Neural crest cell (in vitro differentiated cells): ENCODE measurements around the gene GRAP2. TPM values are rescaled to one million over a fixed set of nuclear protein-coding genes. Genes with fewer than 3 reads are reported as not detected.

Experiments
- DNase-seq: peaks from one replicate; pipeline ENCODE4 v3.0.0; 2021; ENCODE audit warnings: low read depth, mixed read lengths, low spot score
- H3K27ac Mint-ChIP-seq: one replicate; pipeline ENCODE4 v1.8.0; 2021; ENCODE audit warnings: mild to moderate bottlenecking, mixed read lengths; ENCODE audit not compliant: unreplicated experiment
- H3K27me3 Mint-ChIP-seq: 2 replicates; pipeline ENCODE4 v1.8.0; 2021; ENCODE audit warnings: low read depth, mild to moderate bottlenecking, mixed read lengths
- H3K36me3 Mint-ChIP-seq: 2 replicates; pipeline ENCODE4 v1.8.0; 2021; ENCODE audit warnings: low read depth, mild to moderate bottlenecking, mixed read lengths
- H3K4me1 Mint-ChIP-seq: 2 replicates; pipeline ENCODE4 v1.8.0; 2021; ENCODE audit warnings: mixed read lengths
- H3K4me3 Mint-ChIP-seq: one replicate; pipeline ENCODE4 v1.8.0; 2021; ENCODE audit warnings: mild to moderate bottlenecking, mixed read lengths
- H3K9me3 Mint-ChIP-seq: 2 replicates; pipeline ENCODE4 v1.8.0; 2021; ENCODE audit warnings: mixed read lengths
- total RNA-seq: library from RNA; stranded (reverse); gene quantifications from 2 replicates; pipeline ENCODE4 v1.2.1, GENCODE V29; 2021
- TF ChIP-seq, protein P1 (sequence below): fragments of 200-600 bp; sonication (generic); conservative IDR thresholded peaks from 2 replicates; pipeline ENCODE4 v1.5.0; 2021; ENCODE audit warnings: antibody characterized with exemption, mild to moderate bottlenecking

Gene GRAP2
- total RNA-seq, 1 donor from 2014 or later = 0.12 TPM

DNA sequence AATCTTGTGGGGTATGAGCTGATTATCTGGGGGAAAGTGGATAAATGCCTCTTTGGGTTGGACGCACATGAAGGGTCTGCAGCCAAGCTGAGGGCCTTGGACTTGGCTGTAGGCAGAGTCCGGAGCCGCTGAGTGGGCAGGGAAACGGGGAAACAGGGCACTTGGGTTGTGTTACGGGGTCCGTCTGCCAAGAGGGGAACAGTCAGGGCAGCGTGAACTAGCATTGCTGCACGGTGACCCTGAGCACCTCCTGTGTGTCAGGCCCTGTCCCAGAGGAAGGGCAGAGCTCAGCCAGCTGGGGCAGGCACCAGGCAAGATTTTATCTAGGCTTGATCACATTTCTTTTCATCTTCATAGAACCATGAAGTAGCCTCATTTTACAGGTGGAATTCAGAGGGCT, 105.8 kb downstream of the GRAP2 start:
- no peak for DNase-seq
- Mint-ChIP-seq H3K36me3 (no peaks in the 10 kb centered on the region), H3K4me1 (peaks cover 52% of the 10 kb centered on the region), H3K27me3 (peaks cover 18% of the 10 kb centered on the region), H3K27ac (no peak overlapping the region), H3K9me3 (no peaks in the 10 kb centered on the region), H3K4me3 (no peak overlapping the region)
- TF ChIP-seq, protein P1, sequence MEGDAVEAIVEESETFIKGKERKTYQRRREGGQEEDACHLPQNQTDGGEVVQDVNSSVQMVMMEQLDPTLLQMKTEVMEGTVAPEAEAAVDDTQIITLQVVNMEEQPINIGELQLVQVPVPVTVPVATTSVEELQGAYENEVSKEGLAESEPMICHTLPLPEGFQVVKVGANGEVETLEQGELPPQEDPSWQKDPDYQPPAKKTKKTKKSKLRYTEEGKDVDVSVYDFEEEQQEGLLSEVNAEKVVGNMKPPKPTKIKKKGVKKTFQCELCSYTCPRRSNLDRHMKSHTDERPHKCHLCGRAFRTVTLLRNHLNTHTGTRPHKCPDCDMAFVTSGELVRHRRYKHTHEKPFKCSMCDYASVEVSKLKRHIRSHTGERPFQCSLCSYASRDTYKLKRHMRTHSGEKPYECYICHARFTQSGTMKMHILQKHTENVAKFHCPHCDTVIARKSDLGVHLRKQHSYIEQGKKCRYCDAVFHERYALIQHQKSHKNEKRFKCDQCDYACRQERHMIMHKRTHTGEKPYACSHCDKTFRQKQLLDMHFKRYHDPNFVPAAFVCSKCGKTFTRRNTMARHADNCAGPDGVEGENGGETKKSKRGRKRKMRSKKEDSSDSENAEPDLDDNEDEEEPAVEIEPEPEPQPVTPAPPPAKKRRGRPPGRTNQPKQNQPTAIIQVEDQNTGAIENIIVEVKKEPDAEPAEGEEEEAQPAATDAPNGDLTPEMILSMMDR = no peak

DNA sequence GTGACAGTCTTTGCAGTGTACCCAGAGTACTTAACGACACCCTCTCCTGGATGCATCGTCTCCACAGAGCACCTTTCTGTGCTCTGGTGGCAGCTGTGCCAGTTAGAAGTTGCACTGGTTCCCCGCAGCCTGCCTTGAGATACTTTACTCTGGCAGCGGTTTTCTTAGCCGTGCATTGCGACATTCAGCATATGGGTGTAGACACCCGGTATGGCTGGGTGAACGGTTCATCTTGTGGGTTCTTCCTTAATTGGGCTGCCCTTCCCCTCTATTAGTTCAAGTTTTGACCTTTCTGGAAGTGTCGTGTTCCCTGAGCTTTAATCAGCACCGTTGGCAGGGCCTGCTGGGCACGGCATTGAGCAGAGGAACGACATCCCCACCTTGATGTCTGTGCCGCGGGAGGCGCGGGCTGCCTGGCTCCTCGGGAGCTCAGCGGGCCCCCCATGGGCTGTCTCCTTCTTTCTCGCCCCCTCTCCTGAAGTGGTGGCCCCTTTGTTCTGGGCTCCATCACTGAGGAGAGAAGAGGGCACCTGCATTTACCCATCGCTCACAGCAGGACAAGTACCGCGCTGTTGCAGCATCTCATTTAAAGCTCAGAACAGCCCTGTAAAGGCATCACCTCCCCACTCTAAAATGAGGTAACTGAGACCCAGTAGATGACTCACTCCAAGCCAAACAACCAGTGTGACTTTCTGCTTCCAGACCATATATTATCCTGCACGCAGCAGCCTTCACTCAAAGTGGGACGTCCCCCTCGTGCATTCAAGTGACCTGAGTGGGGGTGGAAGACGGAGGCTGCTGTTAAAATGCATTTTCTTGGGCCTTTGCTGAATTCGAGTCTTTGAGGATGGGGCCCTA, 107.2 kb downstream of the GRAP2 start:
- Mint-ChIP-seq H3K36me3 (no peaks in the 10 kb centered on the region), H3K4me3 (no peak overlapping the region), H3K9me3 (no peaks in the 10 kb centered on the region), H3K4me1 (peaks cover 42% of the 10 kb centered on the region), H3K27ac (no peak overlapping the region), H3K27me3 (peaks cover 19% of the 10 kb centered on the region)
- DNase-seq = no peak
- TF ChIP-seq, protein P1 = no peak

DNA sequence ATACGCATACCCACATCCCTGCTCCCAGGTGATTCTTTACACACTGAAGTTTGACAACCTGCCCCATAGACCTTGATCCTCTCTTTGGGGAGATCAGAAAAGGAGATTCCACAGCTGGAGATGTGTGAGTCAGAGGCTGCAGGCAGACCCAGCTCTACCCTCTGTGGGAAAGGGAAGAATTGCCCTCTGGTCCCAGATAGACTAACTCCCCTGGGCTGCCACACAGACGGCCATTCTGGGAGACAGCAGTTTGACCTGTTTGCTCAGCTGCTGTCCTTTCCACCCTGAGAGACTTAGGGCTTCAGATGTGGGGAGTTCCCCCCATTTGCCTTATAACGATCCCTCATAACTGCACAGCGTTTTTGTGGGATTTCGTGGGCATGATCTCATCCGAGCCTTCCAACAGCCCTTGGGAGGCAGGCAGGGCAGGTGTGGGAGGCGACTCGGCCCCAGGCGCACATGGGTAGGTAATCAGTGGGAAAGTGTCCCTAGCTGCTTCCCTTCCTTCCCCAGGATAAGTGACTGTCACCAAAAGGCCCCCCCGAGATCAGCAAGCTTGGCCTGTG, 107.9 kb downstream of the GRAP2 start:
- Mint-ChIP-seq H3K27ac (peak overlapping the region; percentile 72), H3K36me3 (no peaks in the 10 kb centered on the region), H3K4me3 (no peak overlapping the region), H3K4me1 (peaks cover 42% of the 10 kb centered on the region), H3K9me3 (no peaks in the 10 kb centered on the region), H3K27me3 (peaks cover 19% of the 10 kb centered on the region)
- TF ChIP-seq, protein P1 = no peak
- no peak for DNase-seq

DNA sequence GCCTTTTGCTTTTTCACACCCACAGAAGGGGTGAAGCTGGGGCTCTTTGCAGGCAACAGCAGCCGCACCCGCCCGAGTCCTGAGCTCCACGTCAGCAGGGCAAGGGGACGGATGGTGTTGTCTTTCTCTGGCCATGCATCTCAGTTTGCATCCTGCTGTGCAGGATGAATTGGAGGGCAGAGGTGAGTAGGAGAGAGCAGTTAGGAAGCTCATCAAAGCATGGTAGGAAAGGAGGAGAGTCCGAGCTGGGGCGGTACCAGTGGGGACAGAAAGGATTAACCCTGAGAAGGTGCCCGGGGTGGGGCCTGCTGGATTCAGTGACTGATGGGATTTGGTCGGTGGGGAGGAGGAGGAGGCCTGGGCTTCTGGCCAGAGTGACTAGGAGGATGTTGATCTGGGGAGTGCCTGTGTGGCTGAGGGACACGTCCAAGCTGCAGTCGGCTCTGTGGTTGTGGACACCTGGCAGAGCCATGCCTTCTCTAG, 108.4 kb downstream of the GRAP2 start:
- DNase-seq = no peak
- Mint-ChIP-seq H3K27ac (peak overlapping the region; percentile 72), H3K36me3 (no peaks in the 10 kb centered on the region), H3K9me3 (no peaks in the 10 kb centered on the region), H3K4me3 (no peak overlapping the region), H3K27me3 (peaks cover 19% of the 10 kb centered on the region), H3K4me1 (peaks cover 42% of the 10 kb centered on the region)
- TF ChIP-seq, protein P1 = no peak

DNA sequence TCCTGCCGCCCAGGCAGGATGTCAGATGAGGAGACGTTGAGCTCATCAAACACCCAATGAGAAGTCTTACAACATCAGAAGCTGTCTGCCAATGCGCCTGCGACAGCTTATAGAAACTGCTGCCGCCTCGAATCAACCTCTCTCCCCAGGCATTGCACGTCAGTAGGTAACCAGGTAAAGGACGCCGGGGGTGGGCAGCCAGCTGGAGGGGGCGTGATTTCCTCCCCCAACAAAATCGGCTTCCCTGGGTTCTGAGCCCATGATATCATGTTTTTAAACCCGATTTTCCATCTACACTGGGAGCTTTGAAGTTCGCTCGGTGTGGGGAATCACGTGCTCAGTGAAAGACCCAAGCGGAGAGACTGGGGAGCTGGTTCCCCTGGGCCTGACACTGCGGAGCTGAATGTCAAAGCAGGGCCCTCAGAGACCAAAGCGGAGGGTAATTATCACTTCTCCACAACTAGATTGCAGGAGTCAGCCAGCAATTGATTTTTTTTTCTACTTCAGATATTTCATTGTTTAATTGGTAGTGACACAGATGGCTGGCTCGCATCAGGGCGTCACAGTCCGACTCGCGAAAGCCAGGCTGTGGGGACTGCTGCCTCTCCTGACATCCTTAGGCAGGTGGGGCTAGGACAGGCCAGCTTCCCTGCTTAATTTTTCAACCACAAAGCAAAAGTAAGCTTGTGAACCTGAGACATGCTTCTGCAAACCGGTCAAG, 109.2 kb downstream of the GRAP2 start:
- TF ChIP-seq, protein P1 = no peak
- DNase-seq = no peak
- Mint-ChIP-seq H3K27me3 (peaks cover 19% of the 10 kb centered on the region), H3K4me1 (peaks cover 38% of the 10 kb centered on the region), H3K9me3 (no peaks in the 10 kb centered on the region), H3K36me3 (no peaks in the 10 kb centered on the region), H3K4me3 (no peak overlapping the region), H3K27ac (peak overlapping the region; percentile 22)
